SW 1271 (cell line): ENCODE results near the gene FSHR.

Experiments
- DNase-seq, 2 experiments: peaks; one replicate each; lab custom pipeline; 2025; lab: John Stamatoyannopoulos, UW

Gene FSHR

GRCh38 chr2:49111456-49111855, 42.9 kb downstream of the FSHR start:
- DNase-seq, result no peak

GRCh38 chr2:49111006-49111405, 43.3 kb downstream of the FSHR start:
- DNase-seq, result no peak

DNA sequence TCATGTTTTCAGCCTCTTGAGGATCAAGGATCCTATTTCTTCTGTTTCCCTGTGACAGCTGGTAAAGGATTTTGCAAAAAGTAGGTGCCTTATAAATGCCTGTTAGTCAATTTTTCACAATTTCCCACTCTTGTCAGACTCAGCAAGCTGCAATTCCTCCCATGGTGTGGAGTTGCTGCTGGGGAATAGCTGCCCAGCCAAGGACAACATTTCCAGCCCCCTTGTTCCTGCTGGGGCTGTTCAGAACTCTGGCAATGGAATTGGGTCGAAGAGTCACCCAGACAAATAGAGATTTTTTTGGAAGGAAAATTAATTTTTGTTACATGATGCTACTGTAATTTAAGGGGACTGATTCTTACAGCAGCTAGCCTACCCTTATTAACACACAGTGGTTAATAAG, 43.7 kb downstream of the FSHR start:
- no peak for DNase-seq

DNA sequence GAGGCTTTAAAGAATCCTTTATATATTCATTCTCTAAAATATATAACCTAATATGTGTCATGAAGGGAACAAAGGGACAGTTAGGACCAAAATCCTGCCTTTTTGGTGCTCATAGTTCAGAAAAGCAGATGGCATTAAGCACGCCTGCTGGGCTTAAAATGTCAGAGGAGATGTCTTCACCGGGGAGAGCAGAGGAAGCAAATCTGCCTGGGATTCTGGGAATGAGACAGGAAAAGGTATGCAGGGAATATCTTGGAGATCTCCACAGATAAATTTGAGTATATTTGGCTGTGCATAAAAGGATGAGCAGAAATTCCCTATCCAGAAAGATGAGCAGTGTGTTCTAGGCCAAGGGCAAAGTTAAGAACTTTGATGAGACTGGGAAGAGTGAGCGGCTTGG, 45.5 kb downstream of the FSHR start:
- no peak for DNase-seq

GRCh38 chr2:49108436-49108835, 45.9 kb downstream of the FSHR start:
- no peak for DNase-seq

GRCh38 chr2:49105506-49105905, 48.8 kb downstream of the FSHR start:
- DNase-seq, result no peak

GRCh38 chr2:49102146-49102545, 52.2 kb downstream of the FSHR start:
- no peak for DNase-seq

DNA sequence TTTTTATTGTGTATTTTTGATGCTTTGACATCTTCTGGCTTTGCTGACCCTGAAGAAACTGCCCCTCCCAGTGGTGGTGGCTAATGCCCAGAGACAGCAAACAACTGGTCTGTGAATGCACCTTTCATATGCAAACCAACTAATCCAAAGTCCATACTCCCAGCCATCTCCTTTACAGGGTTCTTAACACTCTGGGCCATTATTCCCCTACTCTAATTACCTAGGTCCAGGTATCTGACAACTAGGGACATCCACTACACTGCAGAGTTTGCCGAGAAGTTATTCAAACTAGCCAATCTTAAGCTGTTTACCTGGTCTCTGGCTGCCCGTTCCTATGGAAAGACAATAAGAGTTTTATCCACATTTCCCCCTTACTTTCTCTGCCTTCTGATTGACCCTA, 73.6 kb downstream of the FSHR start:
- DNase-seq, result no peak

- no peak for DNase-seq
Measured at GRCh38 chr2:49070716-49071115, 83.6 kb downstream of the FSHR start.

DNA sequence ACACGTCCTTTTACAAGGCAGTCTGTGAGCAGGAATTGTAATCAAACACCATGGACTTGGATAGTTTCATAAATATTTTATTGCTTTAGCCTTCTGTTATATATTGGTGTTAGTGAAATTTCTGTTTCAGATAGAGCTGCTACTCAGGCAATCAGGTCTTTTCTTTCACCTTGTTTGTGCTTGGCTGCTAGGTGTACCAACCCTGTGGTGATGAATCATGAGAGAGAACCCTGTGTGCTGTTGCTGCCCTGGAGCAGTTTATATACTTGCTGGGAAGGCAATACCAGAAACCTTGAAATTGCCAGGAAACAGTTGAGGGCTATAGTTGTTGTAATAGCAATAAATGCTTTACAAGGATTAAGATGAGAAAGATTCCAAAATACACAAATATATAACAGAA, 84.5 kb downstream of the FSHR start:
- DNase-seq, result no peak

- DNase-seq, result no peak
Measured at GRCh38 chr2:49068613-49069012, 85.7 kb downstream of the FSHR start.

DNA sequence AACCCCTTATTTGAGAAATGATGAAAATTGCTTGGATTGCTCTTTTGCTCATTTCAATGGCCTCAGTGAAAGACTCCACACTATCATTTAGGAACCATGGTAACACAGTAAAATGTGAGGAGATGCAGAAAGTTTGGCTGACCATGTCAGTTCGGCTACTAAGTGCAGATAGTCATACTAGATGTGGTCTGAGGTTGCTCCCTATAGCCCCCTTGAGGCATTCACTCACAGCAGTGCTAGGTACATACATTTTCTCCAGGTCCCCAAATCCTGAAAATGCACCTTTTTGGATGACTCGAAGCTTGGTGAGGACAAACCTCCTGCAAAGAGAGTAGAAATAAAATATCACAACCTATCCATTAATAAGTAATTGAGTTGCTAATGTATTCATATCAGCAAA, 86.3 kb downstream of the FSHR start:
- DNase-seq, result no peak

DNA sequence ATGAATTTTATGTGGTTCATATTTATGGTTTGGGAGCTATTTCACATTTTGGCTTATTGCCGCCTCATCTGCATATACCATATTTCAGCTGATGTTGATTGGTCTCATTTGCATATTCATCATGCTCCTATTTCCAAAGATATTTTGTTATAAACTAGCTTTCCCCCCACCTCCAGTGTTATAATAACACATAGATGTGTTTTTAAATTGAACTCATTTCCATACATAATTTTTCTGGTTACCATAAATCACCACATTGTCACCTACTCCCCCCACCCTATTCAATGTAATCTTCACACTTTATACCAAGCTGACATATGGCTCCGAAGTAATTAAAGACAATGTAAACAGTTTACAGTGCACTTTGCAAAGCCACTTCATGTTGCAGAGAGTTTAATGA, 101.2 kb downstream of the FSHR start:
- DNase-seq, result no peak

- no peak for DNase-seq
Measured at GRCh38 chr2:49050265-49050664, 104.0 kb downstream of the FSHR start.

DNA sequence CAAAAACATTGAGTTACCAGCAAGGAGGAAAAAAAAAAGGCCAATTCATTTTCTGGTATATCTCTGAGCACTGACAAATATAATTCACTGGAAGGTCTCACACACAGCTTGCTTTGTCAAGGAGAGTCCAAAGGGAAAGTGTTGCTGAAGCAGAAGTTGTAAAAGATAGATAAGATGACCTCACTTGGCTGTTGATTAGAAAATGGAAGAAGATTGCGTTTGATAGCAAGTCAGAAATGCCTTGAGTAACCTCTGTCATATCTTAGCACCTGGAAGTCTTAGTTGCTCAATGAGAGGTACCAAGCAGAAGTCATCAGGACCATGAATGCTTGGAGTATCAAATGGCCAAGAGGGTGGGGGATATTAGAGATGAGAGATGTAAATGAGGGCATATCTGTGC, 105.2 kb downstream of the FSHR start:
- DNase-seq, result no peak

DNA sequence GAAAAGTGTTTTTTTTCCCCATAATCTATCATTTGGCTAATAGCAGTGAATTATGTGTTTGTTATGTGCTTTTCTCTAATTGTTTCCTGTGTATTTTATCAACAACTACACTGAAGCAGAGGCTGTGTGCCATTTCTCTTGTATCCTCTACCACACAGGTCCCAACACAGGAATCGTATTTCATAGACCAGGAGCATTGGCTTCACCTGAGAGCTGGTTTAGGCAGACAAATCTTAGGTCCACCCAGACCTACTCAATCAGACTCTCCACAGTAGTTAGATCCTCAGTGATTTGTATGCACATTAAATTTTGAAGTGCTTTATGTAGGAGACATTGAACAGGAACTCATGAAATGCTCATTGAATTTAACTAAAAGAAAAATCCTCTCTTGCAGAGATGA, 109.2 kb downstream of the FSHR start:
- no peak for DNase-seq

DNA sequence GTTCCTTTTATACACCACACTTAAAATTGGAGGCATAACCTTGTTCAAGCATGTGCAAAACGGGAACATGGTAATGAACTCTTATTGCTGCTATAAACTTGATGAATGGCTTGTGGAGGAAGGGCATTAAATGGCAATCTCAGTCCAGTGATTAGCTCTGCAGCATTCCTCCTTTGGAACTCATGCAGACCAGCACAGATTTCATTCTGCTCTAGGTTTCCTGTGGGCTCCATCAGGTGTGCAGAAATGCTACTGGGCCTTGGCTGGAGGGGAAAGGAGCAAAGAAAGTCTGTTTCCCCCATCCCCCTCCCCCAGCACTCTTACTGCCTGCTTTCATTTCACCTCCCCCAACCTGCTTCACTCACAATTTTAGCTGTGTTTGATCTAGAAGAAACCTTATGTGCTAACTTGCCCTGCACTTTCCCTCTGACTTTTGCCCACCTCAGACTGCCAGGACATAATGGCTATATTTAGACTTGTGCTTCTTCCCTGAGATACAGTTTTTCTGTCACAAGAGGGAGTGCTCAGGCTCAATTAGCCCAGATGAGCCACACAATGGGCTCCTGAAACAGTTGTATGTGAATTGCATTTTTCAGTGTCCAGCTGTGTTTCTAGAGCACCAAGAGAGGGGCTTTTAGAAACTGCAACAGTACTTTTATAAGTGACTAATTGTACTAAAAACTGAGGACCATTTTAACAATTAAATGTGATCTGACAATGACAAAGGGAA, 109.8 kb downstream of the FSHR start:
- no peak for DNase-seq

DNA sequence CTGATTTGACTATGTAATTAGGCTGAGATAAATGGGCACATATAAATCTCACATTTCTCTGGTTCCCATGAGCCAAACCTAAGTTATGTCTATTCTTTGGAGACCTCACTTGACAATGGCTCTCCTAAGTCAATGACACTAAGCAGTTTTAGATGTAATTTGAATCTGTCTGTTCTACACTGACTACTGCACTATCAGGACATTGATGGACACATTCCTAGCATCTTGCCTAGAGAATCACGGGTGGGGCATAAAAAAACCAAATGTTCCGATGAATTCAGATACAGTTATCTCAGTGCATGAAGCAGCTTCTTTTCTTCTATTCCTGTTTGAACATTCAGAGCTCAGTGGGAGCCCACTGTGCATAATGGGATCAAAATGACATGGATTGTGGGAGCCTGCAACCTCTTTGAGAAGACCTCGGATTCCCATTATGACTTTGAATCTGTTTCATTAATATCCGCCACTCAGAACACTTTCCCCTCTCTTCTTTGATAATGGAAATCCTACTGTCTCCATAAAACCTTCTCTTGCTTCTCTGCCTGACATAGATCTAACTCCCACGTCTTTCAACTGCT, 110.8 kb downstream of the FSHR start:
- DNase-seq, result no peak

DNA sequence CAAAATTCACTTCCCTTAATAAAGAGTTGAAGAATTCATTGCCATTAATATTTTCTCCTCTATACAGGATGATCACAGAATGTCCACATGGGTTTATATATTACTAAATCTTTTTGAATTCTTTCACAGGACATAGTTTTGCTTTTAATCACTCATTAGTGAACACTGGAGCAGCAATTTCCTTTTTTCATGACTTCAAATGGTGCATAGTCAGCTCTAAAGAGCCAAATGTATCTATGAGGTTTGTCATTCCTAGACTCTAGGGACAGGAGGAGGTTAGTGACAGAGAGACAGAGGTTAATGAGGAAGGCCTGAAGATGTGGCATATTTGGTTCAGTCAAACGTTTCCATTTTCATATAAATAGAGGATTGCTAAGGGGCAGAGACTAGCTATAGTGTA, 111.8 kb downstream of the FSHR start:
- DNase-seq, result no peak

- DNase-seq, result no peak
Measured at GRCh38 chr2:49041061-49041460, 113.3 kb downstream of the FSHR start.

DNA sequence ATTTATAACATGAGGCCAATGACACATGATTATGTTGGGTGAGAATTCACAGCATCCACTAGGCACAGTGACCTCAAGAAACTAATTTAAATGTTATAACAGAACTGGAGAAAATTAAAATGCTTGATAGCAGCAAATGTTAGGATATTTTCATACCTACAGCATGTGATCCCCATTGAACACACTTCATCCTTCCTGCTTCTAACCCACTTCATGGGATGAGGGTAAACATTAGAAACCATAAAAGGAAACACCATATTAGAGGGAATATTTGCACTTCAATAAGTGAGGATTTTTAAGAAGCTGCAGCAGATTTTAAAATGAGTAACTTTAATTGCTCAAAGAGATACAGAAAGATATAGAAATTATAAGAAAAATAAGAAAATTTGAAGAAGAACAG, 117.1 kb downstream of the FSHR start:
- DNase-seq, result no peak

- no peak for DNase-seq
Measured at GRCh38 chr2:49035481-49035880, 118.8 kb downstream of the FSHR start.

- no peak for DNase-seq
Measured at GRCh38 chr2:49033394-49034185, 120.7 kb downstream of the FSHR start.
